ENCODE measurements around the gene KCNQ1OT1.
A peak's percentile ranks its signal among the peaks of the same experiment; 100 is the strongest.

The KCNQ1OT1 gene

GRCh38 chr11:2699531-2700414 is at the start of gene KCNQ1OT1:
Gene KCNQ1OT1 (minus strand): TSS chr11:2699994.
- peak; percentile 82 for DNase-seq

- no peak for DNase-seq
These were observed 49.2 kb upstream of the KCNQ1OT1 start for GRCh38 chr11:2748814-2749554.

- DNase-seq: no peak
These were observed 48.4 kb upstream of the KCNQ1OT1 start for GRCh38 chr11:2748061-2748813.

- DNase-seq: no peak
These were observed 47.6 kb upstream of the KCNQ1OT1 start for GRCh38 chr11:2747248-2748027.

GRCh38 chr11:2746401-2747247 is 46.8 kb upstream of the KCNQ1OT1 start:
- DNase-seq: no peak

- no peak for DNase-seq
These were observed 45.7 kb upstream of the KCNQ1OT1 start for GRCh38 chr11:2745511-2745910.

- no peak for DNase-seq
These were observed 44.4 kb upstream of the KCNQ1OT1 start for GRCh38 chr11:2744166-2744565.

GRCh38 chr11:2743427-2744110 is 43.8 kb upstream of the KCNQ1OT1 start:
- DNase-seq: no peak

- DNase-seq: no peak
These were observed 43.0 kb upstream of the KCNQ1OT1 start for GRCh38 chr11:2742611-2743426.

GRCh38 chr11:2742201-2742600 is 42.4 kb upstream of the KCNQ1OT1 start:
- DNase-seq: no peak

GRCh38 chr11:2741377-2742131 is 41.8 kb upstream of the KCNQ1OT1 start:
- DNase-seq: no peak

GRCh38 chr11:2741006-2741376 is 41.2 kb upstream of the KCNQ1OT1 start:
- no peak for DNase-seq

GRCh38 chr11:2740275-2740940 is 40.6 kb upstream of the KCNQ1OT1 start:
- no peak for DNase-seq

GRCh38 chr11:2739531-2740274 is 39.9 kb upstream of the KCNQ1OT1 start:
- no peak for DNase-seq

GRCh38 chr11:2738551-2739431 is 39.0 kb upstream of the KCNQ1OT1 start:
- DNase-seq: no peak

- no peak for DNase-seq
These were observed 38.1 kb upstream of the KCNQ1OT1 start for GRCh38 chr11:2737866-2738265.

GRCh38 chr11:2737226-2737590 is 37.4 kb upstream of the KCNQ1OT1 start:
- DNase-seq: no peak
